Colon (tissue), 2 donors: ENCODE data around the gene KLHL25.

ENCODE experiments used
- FAIRE-seq: peaks from 2 replicates; lab custom pipeline; 2012; peaks lifted over from hg19 to GRCh38; lab: Jason Lieb, UNC
- donor health status: control.
- donor health status: control.

The KLHL25 gene

GRCh38 chr15:85760531-85761371 lies 34.0 kb downstream of the KLHL25 start:
- FAIRE-seq: no peak

- FAIRE-seq: no peak
Observed at GRCh38 chr15:85760049-85760448, 34.7 kb downstream of the KLHL25 start.

DNA sequence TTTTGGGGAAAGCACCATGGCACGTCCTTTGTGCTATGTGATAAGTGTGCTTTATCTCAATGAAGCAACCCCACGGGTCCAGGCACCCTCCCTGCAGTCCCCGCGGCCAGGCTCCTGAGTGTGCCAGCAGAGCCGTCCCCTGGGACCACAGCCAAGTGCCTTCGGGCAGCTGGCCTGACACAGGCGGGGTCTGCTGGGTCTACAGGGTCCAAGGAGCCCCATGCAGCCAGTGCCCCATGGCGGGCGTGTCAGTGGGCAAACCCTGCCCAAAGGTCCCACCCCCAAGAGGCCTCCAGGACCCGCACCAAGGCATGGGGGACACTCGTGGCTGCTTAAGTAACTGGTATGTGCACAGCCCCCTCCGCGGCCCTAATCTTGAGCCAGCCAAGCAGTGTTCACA lies 35.3 kb downstream of the KLHL25 start:
- no peak for FAIRE-seq

- FAIRE-seq: no peak
Observed at GRCh38 chr15:85758655-85758978, 36.1 kb downstream of the KLHL25 start.

GRCh38 chr15:85757939-85758654 lies 36.6 kb downstream of the KLHL25 start:
- FAIRE-seq: no peak

DNA sequence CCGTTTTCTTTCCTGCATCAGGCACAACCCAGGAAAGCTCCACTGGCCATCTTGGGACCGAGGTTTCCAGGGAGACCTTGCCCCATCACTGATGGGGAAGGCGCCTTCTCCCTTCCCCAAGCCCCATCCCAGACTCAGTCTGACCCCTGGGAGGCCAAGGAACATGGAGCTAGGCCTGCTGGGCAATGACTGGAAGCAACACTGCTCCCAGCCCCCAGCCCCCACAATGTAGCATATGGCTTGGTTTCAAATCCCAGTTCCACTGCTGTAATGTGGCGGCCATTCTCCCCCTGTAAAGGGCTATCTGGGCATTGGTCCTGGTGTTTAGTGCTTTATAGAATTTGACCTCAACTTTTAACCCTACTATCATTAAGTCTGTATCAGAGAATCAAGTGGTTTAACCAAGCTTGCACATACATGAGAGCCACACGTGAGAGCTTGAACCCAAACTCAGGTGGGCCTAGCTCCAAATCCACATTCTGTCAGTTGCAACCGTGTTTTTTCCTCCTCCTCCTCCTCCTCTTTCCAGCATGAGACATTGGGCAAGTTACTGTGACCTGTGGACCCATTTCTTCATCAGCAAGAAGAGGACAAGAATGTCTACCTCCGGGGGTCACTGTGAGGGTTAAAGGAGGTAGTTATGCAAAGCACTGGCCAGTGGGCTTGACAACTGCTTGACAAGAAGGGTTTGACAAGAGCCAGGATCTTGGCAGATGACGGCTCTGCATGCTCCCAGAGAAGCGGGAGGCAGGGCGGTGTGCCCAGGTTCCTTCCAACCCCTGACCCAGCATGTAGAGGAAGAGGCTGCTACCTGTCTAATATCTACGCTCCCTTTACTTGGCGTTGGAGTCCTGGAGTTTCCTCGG lies 37.4 kb downstream of the KLHL25 start:
- FAIRE-seq: no peak

- FAIRE-seq: no peak
Observed at GRCh38 chr15:85756411-85757072, 38.2 kb downstream of the KLHL25 start.

- FAIRE-seq: no peak
Observed at GRCh38 chr15:85755942-85756341, 38.8 kb downstream of the KLHL25 start.

- no peak for FAIRE-seq
Observed at GRCh38 chr15:85755471-85755870, 39.3 kb downstream of the KLHL25 start.

DNA sequence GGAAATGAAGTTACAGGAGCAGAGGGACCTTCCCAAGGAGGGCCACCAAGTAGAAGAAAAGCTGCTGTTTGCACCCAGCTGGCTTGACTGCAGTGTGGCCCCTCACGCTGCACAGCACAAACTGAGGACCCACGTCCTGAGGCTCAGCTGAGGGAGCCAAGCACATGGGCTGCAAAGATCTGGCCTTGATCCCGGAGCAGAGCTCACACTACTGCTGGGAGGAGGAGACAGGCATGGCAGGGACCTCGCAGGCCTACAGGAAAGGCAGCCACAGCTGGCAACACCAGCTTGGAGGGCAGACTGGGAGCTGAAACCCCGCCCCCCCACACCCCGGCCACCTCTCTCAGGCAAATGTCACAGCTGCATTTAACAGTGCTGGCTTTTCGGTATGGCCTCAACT lies 39.7 kb downstream of the KLHL25 start:
- no peak for FAIRE-seq

DNA sequence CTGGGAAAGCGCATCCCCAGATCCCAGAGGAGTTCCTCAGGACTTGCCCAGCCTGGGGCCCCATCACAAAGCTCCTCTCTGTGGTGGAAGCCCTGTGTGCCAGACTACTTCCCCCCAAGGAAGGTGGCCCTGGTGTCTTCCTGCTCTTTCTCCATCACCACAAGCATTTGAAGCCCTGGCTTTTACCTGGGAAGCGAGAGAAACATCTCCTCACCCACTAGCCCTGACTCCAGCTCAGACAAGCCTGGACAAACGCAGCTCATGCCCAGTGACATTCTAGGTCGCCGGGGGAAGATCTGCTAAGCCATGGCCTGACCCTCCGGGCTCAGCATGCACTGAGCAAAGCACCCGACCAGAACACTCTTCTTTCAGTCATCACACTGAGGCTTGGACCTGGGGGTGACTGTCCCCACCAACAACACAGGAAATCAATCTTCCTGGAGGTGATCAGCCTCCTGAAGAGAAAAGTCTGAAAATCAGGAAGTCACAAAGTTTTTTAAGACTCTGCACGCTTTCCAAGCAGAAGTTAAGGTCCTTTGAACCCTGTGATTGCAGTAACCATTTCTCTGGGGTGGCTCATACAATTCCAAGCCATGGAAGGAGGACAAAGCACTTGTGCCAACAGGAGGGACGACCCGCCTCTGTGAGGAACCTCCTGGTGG lies 40.8 kb downstream of the KLHL25 start:
- FAIRE-seq: no peak

- FAIRE-seq: no peak
Observed at GRCh38 chr15:85753261-85753660, 41.5 kb downstream of the KLHL25 start.

DNA sequence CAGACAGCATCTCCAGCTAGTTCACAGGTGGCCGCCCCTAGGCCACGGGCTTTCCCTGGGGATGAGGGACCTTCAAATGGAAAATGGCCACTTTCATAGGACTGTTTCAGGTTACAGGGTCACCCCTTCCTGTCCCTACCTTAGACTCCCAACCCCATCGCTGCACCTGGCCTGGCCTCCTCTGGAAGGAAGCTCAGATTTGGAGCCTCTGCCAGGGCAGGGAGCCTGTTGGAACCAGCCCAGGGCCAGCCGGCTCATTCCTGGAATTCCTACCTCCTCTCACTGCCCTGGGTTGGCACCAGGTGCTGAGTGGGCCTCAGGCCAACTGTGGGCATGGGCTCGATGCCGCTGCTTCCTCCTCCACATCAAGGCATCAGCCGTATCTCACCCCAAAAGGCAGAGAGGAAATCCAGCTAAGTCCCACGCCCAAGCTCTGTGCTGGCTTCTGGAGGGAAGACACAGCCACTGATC lies 42.2 kb downstream of the KLHL25 start:
- FAIRE-seq: no peak

DNA sequence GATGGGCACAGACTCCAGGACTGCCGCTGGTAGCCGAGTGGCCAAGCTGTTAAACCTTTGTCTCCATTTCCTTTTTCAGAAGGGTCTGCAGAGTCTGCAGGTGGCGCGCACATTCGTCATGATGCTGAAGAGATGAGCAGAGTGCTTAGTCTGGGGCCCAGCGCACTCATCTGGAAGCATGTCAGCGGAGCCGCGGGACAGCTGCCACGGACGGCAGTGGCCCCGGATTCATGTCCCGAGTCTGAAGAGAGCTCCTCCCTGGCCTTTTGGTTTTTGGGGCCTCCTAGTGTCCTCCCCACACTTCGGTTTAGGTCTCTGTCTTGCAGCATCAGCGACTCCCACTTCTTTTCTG lies 42.6 kb downstream of the KLHL25 start:
- no peak for FAIRE-seq

- FAIRE-seq: no peak
Observed at GRCh38 chr15:85751291-85752123, 43.2 kb downstream of the KLHL25 start.

DNA sequence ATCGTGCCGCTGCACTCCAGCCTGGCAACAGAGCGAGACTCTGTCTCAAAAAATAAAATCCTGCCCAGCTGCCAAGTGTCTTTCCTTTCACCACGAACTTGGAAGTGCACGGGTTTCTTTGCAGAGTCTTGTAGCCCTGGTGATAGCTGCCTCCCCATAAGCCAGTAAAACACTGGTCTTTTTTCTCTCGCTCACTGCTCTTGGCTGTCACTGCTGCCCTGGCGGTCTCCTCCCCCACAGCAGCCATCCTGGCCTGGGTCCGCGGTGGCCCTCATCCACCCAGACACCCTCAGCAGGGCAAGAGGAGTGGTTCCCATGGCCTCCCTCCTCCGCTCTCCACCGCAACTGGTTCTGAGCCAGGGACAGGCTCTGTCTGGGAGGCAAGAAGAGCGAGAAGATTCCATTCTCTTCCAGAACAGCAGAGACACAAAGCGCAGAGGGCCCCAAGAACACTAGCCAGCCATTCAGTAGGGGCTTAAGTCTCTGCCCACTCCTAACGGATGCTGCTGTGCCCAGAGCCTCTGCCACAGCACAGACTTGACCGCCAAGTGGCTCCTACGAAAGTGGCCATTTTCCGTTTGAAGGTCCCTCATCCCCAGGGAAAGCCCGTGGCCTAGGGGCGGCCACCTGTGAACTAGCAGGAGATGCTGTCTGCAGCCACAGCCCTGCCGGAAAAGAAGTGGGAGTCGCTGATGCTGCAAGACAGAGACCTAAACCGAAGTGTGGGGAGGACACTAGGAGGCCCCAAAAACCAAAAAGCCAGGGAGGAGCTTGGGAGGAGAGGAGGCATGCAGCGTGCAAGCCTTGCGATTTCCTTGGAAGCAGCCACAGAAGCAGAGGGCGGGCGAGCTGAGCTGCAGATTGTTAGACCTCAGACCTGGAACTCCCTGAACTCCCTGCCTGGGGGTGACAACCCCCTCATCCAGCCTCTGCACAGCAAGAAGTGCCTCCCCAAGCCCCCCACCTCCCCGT lies 44.1 kb downstream of the KLHL25 start:
- FAIRE-seq: no peak

DNA sequence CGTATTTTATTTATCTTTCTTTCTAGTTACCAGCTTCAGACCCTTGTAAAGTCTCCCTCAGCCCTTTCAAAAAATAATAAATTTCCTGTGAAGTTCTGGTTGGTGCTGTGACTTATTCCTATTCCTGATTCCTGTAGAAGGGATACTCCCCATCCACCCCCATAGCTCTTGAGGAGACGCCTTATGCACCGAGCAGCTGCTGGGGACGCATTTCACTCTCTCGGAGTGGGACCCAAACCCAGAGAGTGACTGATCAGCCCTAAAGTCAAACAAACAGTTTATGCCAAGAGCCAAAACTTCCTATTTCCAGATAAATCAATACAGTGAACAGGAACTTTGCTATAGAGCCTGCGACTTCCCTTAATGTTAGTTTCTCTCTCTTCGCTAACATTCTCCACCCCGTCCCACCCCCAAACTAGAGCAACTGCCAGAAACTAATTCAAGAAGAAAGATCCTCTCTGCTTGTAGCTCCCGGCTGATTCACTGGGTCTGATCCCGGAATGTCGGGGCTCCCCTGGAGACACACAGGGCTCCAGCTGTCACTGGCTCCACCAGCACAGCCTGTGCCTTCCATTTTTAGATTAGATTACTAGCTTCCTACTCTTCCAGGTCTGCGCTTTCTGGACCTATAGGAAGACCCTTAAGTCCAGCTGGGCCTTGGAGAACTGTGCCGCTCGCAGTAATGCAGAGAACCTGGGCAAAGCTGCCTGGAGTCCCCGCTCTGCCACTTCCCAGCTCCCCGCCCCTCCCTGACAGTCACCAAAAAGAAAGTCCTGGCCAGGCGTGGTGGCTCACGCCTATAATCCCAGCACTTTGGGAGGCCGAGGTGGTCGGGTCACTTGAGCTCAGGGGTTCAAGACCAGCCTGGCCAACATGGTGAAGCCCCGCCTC lies 45.2 kb downstream of the KLHL25 start:
- FAIRE-seq: no peak

DNA sequence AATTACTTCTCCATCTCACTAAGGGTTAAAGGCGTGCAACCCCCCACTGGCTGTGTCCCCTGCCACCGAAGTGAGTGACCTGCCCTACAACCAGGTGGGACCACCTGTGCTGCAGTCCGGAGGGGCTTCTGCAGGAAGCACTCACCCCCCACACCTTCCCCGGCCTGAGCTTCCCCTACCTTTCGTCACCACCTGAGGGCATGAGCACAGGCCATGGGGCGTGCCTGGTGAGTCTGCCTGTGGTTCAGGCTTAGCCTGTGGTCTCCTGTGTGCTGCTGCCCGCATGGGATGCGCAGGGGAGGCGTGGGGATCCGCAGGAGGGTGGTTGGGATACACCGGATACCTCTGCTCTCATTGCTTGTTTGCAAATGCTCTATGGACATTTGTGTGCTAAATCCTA lies 46.0 kb downstream of the KLHL25 start:
- no peak for FAIRE-seq
